Ovary (tissue), 3 donors: ENCODE results near the gene SMCO4.

Source experiments
- EP300 ChIP-seq: sonication (generic); formaldehyde crosslinking; IDR thresholded peaks from one replicate; pipeline ENCODE4 v1.6.1; 2017; ENCODE audit warnings: antibody characterized with exemption
- POLR2A ChIP-seq: fragments of 450-650 bp; IDR thresholded peaks from one replicate; pipeline ENCODE4 v1.6.1; 2017; ENCODE audit warnings: antibody characterized with exemption, mild to moderate bottlenecking, moderate library complexity
- TF ChIP-seq, protein P1 (sequence below), 3 donors: fragments of 450-650 bp in 2 of 3; fragments of 200-600 bp in 1 of 3; IDR thresholded peaks; one replicate each; pipeline versions ENCODE4 v1.5.1 to v1.8.0; 2016 to 2022; ENCODE audit warnings: antibody characterized with exemption in 3 of 3, mild to moderate bottlenecking in 1 of 3
- donor health status: DM: no; HTN: no; CAD: no.

DNA sequence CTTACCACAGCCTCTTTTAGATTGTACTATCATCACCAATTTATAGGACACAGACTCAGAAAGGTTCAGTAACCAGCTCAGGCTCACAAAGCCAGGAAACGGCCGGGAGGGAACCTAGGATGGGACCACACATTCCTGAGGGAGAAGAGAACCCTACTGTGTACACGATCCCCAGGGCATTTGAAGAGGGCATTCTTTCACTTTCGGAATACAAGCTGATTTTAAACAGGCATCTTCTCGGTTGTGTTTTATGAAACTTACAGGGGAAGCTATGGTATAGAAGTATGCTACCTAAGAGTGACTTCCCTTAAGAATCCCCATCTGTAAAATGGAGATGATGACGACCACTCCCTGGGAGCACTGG, 19.0 kb downstream of the SMCO4 start:
- TF ChIP-seq, protein P1, sequence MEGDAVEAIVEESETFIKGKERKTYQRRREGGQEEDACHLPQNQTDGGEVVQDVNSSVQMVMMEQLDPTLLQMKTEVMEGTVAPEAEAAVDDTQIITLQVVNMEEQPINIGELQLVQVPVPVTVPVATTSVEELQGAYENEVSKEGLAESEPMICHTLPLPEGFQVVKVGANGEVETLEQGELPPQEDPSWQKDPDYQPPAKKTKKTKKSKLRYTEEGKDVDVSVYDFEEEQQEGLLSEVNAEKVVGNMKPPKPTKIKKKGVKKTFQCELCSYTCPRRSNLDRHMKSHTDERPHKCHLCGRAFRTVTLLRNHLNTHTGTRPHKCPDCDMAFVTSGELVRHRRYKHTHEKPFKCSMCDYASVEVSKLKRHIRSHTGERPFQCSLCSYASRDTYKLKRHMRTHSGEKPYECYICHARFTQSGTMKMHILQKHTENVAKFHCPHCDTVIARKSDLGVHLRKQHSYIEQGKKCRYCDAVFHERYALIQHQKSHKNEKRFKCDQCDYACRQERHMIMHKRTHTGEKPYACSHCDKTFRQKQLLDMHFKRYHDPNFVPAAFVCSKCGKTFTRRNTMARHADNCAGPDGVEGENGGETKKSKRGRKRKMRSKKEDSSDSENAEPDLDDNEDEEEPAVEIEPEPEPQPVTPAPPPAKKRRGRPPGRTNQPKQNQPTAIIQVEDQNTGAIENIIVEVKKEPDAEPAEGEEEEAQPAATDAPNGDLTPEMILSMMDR (IDR thresholded peaks at IDR 0.05): no peak
- no peak for TF ChIP-seq POLR2A
- TF ChIP-seq EP300: no peak
